GM12878 (cell line): Measurements from ENCODE around the gene MEIG1. TPM values are rescaled to one million over a fixed set of nuclear protein-coding genes. Genes with fewer than 3 reads are reported as not detected.

Source experiments
- ATAC-seq: fragments of 200-7000 bp; cut with Tn5 transposase; 3 replicates; pipeline ENCODE4 v1.9.1; 2020; ENCODE audit warnings: mild to moderate bottlenecking, moderate library complexity
- BruUV-seq: library from RNA; stranded (reverse); fragments of 400-500 nt; replicated peaks from 2 replicates; lab custom pipeline; 2021; lab: Mats Ljungman, UMichigan
- CTCF ChIA-PET: fragments of 300-600 bp; sonication (Branson Sonifier 250); formaldehyde crosslinking; extraction: SDS; loops from one replicate; lab custom pipeline; 2021; ENCODE audit warnings: inconsistent platforms; lab: Yijun Ruan, JAX
- POLR2A ChIA-PET: fragments of 350-600 bp; formaldehyde crosslinking; extraction: SDS; loops from one replicate; lab custom pipeline; 2021; ENCODE audit warnings: inconsistent platforms; lab: Charles Lee
- RAD21 ChIA-PET: fragments of 300-600 bp; sonication (Branson Sonifier 250); formaldehyde crosslinking; loops from one replicate; lab custom pipeline; 2023; ENCODE audit warnings: antibody characterized with exemption; ENCODE audit not compliant: unreplicated experiment; lab: Charles Lee
- SMC1A ChIA-PET: fragments of 300-600 bp; sonication (Branson Sonifier 250); formaldehyde crosslinking; loops from one replicate; lab custom pipeline; 2023; ENCODE audit not compliant: unreplicated experiment, uncharacterized antibody; lab: Charles Lee
- DNase-seq: peaks from one replicate; pipeline ENCODE4 v3.0.0-alpha.2; 2011; ENCODE audit warnings: low read depth, low spot score
- FAIRE-seq: peaks from 3 replicates; lab custom pipeline; 2011; peaks lifted over from hg19 to GRCh38; lab: Jason Lieb, UNC
- H2AFZ ChIP-seq: 2 replicates; pipeline ENCODE4 v1.6.0; 2011; ENCODE audit warnings: low read depth, low read length, control low read depth; ENCODE audit not compliant: control insufficient read depth
- H3K27ac ChIP-seq: 2 replicates; pipeline ENCODE4 v1.5.1; 2011; ENCODE audit warnings: control low read depth; ENCODE audit not compliant: control insufficient read depth, insufficient read depth
- H3K27me3 ChIP-seq, 2 experiments: replicated peaks in 1 of 2; 2 replicates each; pipeline versions ENCODE4 v1.6.0 to v1.6.1; 2011; ENCODE audit warnings: low read length in 1 of 2; ENCODE audit not compliant: control insufficient read depth in 2 of 2, insufficient read depth in 2 of 2
- H3K36me3 ChIP-seq, 2 experiments: 2 replicates each; pipeline ENCODE4 v1.5.1; 2011; ENCODE audit warnings: low read length in 1 of 2; ENCODE audit not compliant: control insufficient read depth in 2 of 2, insufficient read depth in 2 of 2
- H3K4me1 ChIP-seq: 2 replicates; pipeline ENCODE4 v1.6.1; 2011; ENCODE audit warnings: mild to moderate bottlenecking, low read length, moderate library complexity, mixed read lengths; ENCODE audit not compliant: control insufficient read depth, insufficient read depth
- H3K4me2 ChIP-seq: 2 replicates; pipeline ENCODE4 v1.6.0; 2011; ENCODE audit warnings: control low read depth; ENCODE audit not compliant: control insufficient read depth, insufficient read depth
- H3K4me3 ChIP-seq: fragments of 200-600 bp; sonication (generic); 2 replicates; pipeline ENCODE4 v1.5.1; 2016
- H3K79me2 ChIP-seq: 2 replicates; pipeline ENCODE4 v1.6.0; 2011; ENCODE audit warnings: low read length; ENCODE audit not compliant: control insufficient read depth, insufficient read depth
- H3K9ac ChIP-seq: 2 replicates; pipeline ENCODE4 v1.8.0; 2011; ENCODE audit warnings: low read length, control low read depth, mixed read lengths; ENCODE audit not compliant: control insufficient read depth, insufficient read depth
- H3K9me3 ChIP-seq: replicated peaks from 3 replicates; pipeline ENCODE4 v1.5.1; 2011; ENCODE audit warnings: mild to moderate bottlenecking, low read length; ENCODE audit not compliant: control insufficient read depth, insufficient read depth
- H4K20me1 ChIP-seq: 2 replicates; pipeline ENCODE4 v1.6.0; 2011; ENCODE audit not compliant: control insufficient read depth, insufficient read depth
- BCLAF1 ChIP-seq: fragments of 450-650 bp; IDR thresholded peaks from 2 replicates; pipeline ENCODE4 v1.6.1; 2017; ENCODE audit warnings: antibody characterized with exemption, mild to moderate bottlenecking, moderate library complexity
- CREM ChIP-seq: IDR thresholded peaks from 2 replicates; pipeline ENCODE4 v1.6.1; 2014; ENCODE audit warnings: antibody characterized with exemption, low read depth
- HDAC6 ChIP-seq: fragments of 200-600 bp; sonication (generic); IDR thresholded peaks from one replicate; pipeline ENCODE4 v1.8.0; 2017; ENCODE audit warnings: antibody characterized with exemption; ENCODE audit not compliant: unreplicated experiment
- KAT2A ChIP-seq: conservative IDR thresholded peaks from 2 replicates; pipeline ENCODE4 v1.6.1; 2011; ENCODE audit warnings: low read depth, low read length; ENCODE audit not compliant: control insufficient read depth
- KDM1A ChIP-seq: fragments of 200-600 bp; sonication (generic); IDR thresholded peaks from 2 replicates; pipeline ENCODE4 v1.6.1; 2016; ENCODE audit warnings: borderline replicate concordance
- KLF5 ChIP-seq: fragments of 450-650 bp; IDR thresholded peaks from 2 replicates; pipeline ENCODE4 v1.6.1; 2014; ENCODE audit warnings: mild to moderate bottlenecking; ENCODE audit not compliant: partially characterized antibody
- PML ChIP-seq: IDR thresholded peaks from 2 replicates; pipeline ENCODE4 v1.6.1; 2012; ENCODE audit warnings: low read length, inconsistent platforms
- RFX5 ChIP-seq: IDR thresholded peaks from 2 replicates; pipeline ENCODE4 v1.6.1; 2011; ENCODE audit warnings: low read depth, low read length, improper control_type of control experiment
- WRNIP1 ChIP-seq: IDR thresholded peaks from 2 replicates; pipeline ENCODE4 v1.6.1; 2011; ENCODE audit warnings: low read depth, low read length, improper control_type of control experiment, borderline replicate concordance
- YBX1 ChIP-seq: fragments of 450-650 bp; IDR thresholded peaks from 2 replicates; pipeline ENCODE4 v1.6.1; 2016; ENCODE audit warnings: antibody characterized with exemption
- ZBED1 ChIP-seq: IDR thresholded peaks from 2 replicates; pipeline ENCODE4 v1.6.1; 2016; ENCODE audit warnings: borderline replicate concordance
- WGBS: methylation state at CpG from one replicate; pipeline ENCODE4 v1.1.6; 2016; ENCODE audit warnings: low lambda C conversion rate; ENCODE audit not compliant: insufficient replicate concordance, insufficient coverage; ENCODE audit errors: missing lambda C conversion rate; 5-methylcytosine and 5-hydroxymethylcytosine counted together
- in situ Hi-C: fragments of 300-500 bp; cut with MboI; formaldehyde crosslinking; loops from 9 replicates; pipeline ENCODE4 v1.14.3; 2018; ENCODE audit warnings: mixed read lengths
- intact Hi-C: fragments of 100-400 bp; cut with micrococcal nuclease; formaldehyde crosslinking; loops from one replicate; pipeline ENCODE4 v1.14.2; 2022; ENCODE audit not compliant: unreplicated experiment
- polyA plus RNA-seq, 11 experiments: library from polyadenylated mRNA; depleted of rRNA in 4 of 11; unstranded in 6 of 11; stranded (reverse) in 5 of 11; fragments of >200 nt; fragmentation: Nextera tagmentation in 4 of 11; fragmentation: Illumina TruSeq in 1 of 11; extraction: Ambion mirVana in 4 of 11; extraction: Trizol in 1 of 11; gene quantifications; 1 replicate in 1 of 11; 2 replicates in 10 of 11; pipeline versions ENCODE4 v1.2.1 to v1.2.3, GENCODE V29; 2011 to 2016; ENCODE audit warnings: inconsistent platforms in 2 of 11, missing spikeins in 2 of 11, low read depth in 1 of 11
- total RNA-seq, 4 experiments: library from RNA; depleted of rRNA in 3 of 4; stranded (reverse); fragments of >200 nt in 3 of 4; fragmentation: Illumina TruSeq in 1 of 4; extraction: Trizol in 1 of 4; gene quantifications; 2 replicates each; pipeline versions ENCODE4 v1.2.1 to v1.2.3, GENCODE V29; 2013 to 2021
- TF ChIP-seq, protein P1 (sequence below): IDR thresholded peaks from 2 replicates; pipeline ENCODE4 v1.6.1; 2011; ENCODE audit warnings: borderline replicate concordance, low read depth, mild to moderate bottlenecking, moderate library complexity, mixed read lengths, low read length; ENCODE audit not compliant: insufficient read depth; ENCODE audit errors: extremely low read length

The MEIG1 gene
- total and polyA plus RNA-seq, 10 of the 15 experiments (the other 5 are each of a cell fraction or from before 2014, with no cell fraction given), result 0.13 to 1.9 (median 0.80) TPM; not detected in 2

GRCh38 chr10:14954001-14954770 lies 5.0 kb upstream of the MEIG1 start, which contains the start of gene DCLRE1C (continued):
- TF ChIP-seq BCLAF1, result no peak
- TF ChIP-seq YBX1, result no peak
- TF ChIP-seq PML, result peak; percentile 66; the same call in 1 of the 2 replicates
- TF ChIP-seq KDM1A, result no peak
- TF ChIP-seq HDAC6, result no peak

GRCh38 chr10:14954934-14955333 lies 4.3 kb upstream of the MEIG1 start:
- DNase-seq (no peak), ATAC-seq (no peak), FAIRE-seq (no peak)
- SMC1A ChIA-PET, result interaction anchor here (0.6 to 1.2 kb wide), 4 partner anchors 13 to 86 kb away, joined by 3 to 6 read pairs (median 4); no protein-coding TSS in a partner anchor
- H3K36me3 ChIP-seq, result peaks cover 0 to 7% of the 10 kb centered on the region in 2 experiments; a peak in 2 of 4 replicates
- peaks cover 18% of the 10 kb centered on the region for H3K4me1 ChIP-seq
- no TSS peak for BruUV-seq
- no peaks in the 10 kb centered on the region for H3K9me3 ChIP-seq
- H3K27me3 ChIP-seq, result no peaks in the 10 kb centered on the region
- H3K4me3 ChIP-seq, result no peak overlapping the region
- H3K27ac ChIP-seq, result no peak overlapping the region; the same call in 1 of the 2 replicates
- H3K4me2 ChIP-seq, result peak overlapping the region; percentile 90
- intact Hi-C loops (loop anchor here (1.0 to 10.0 kb wide), 4 partner anchors 118 to 1630 kb away; partner anchors contain the start of genes CDNF, HSPA14 and MSANTD7), in situ Hi-C loops (no loop called here)
- RAD21 ChIA-PET, result interaction anchor here (0.8 to 2.9 kb wide), 5 partner anchors 17 to 349 kb away, joined by 3 to 18 read pairs (median 3); partner anchors contain the start of genes CDNF, HSPA14 and MSANTD7
- H3K79me2 ChIP-seq, result peaks cover 38% of the 10 kb centered on the region
- no peak overlapping the region for H2AFZ ChIP-seq
- POLR2A ChIA-PET, result interaction anchor here (1.4 to 5.0 kb wide), 3 partner anchors 74 to 117 kb away, joined by 3 to 17 read pairs (median 9); partner anchors contain the start of genes CDNF, HSPA14, MSANTD7 and SUV39H2
- CTCF ChIA-PET, result interaction anchor here (1.2 to 2.5 kb wide), 2 partner anchors 17 to 65 kb away, joined by 3 to 15 read pairs; no protein-coding TSS in a partner anchor
- 96% methylated on average over 17 of the region's 19 CpGs for WGBS
- no peaks in the 10 kb centered on the region for H4K20me1 ChIP-seq
- no peak for TF ChIP-seq KLF5
- TF ChIP-seq KAT2A, result no peak
- TF ChIP-seq CREM, result no peak
- no peak for TF ChIP-seq WRNIP1
- no peak for TF ChIP-seq ZBED1
- TF ChIP-seq, protein P1, sequence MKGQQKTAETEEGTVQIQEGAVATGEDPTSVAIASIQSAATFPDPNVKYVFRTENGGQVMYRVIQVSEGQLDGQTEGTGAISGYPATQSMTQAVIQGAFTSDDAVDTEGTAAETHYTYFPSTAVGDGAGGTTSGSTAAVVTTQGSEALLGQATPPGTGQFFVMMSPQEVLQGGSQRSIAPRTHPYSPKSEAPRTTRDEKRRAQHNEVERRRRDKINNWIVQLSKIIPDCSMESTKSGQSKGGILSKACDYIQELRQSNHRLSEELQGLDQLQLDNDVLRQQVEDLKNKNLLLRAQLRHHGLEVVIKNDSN, result no peak
- no peak for TF ChIP-seq RFX5
- TF ChIP-seq, all 136 proteins: peak for 0
- peak overlapping the region; percentile 95; the same call in 1 of the 2 replicates for H3K9ac ChIP-seq
